ACHN (cell line): Measurements from ENCODE around the gene PLA2R1.
A peak's percentile ranks its signal among the peaks of the same experiment; 100 is the strongest.
"Not testable (repeated sequence)": the region's sequence is repeated elsewhere in the genome, so short reads cannot be mapped to it uniquely, and the experiment has no call there.

Experiments used
- DNase-seq: peaks from one replicate; pipeline ENCODE4 v3.0.0-alpha.2; 2015
- in situ Hi-C: cut with HindIII; loops from 2 replicates; pipeline ENCODE4 v1.10.0; 2017; ENCODE audit warnings: low sequenced_read_pairs, low pct_ligation_motif_present, low pct_unique_long_range_greater_than_20kb

Gene PLA2R1

GRCh38 chr2:160039166-160039903 is 23.1 kb downstream of the PLA2R1 start:
- no peak for DNase-seq
- in situ Hi-C loops, result no loop called here

GRCh38 chr2:160038662-160039061 is 23.8 kb downstream of the PLA2R1 start:
- DNase-seq, in situ Hi-C loops: not testable (repeated sequence)

- in situ Hi-C loops, result no loop called here
- no peak for DNase-seq
Measured at GRCh38 chr2:160036736-160037135, 25.7 kb downstream of the PLA2R1 start.

- no peak for DNase-seq
- in situ Hi-C loops, result no loop called here
Measured at GRCh38 chr2:160035125-160035524, 27.3 kb downstream of the PLA2R1 start.

GRCh38 chr2:160034396-160034795 is 28.0 kb downstream of the PLA2R1 start:
- in situ Hi-C loops, result no loop called here
- no peak for DNase-seq

- no peak for DNase-seq
- in situ Hi-C loops, result no loop called here
Measured at GRCh38 chr2:160033732-160034392, 28.6 kb downstream of the PLA2R1 start.

GRCh38 chr2:160029270-160029628 is 33.2 kb downstream of the PLA2R1 start:
- in situ Hi-C loops, result no loop called here
- no peak for DNase-seq

GRCh38 chr2:160028431-160029269 is 33.8 kb downstream of the PLA2R1 start:
- no peak for DNase-seq
- in situ Hi-C loops, result no loop called here

- DNase-seq, result peak; percentile 17
- in situ Hi-C loops, result no loop called here
Measured at GRCh38 chr2:160022162-160022561, 40.3 kb downstream of the PLA2R1 start.

GRCh38 chr2:160019374-160020090 is 42.9 kb downstream of the PLA2R1 start:
- DNase-seq, result no peak
- in situ Hi-C loops, result no loop called here

GRCh38 chr2:160015746-160016145 is 46.7 kb downstream of the PLA2R1 start:
- in situ Hi-C loops, result no loop called here
- no peak for DNase-seq

- in situ Hi-C loops, result no loop called here
- DNase-seq, result no peak
Measured at GRCh38 chr2:160014227-160014626, 48.2 kb downstream of the PLA2R1 start.

GRCh38 chr2:160010361-160011145 is 51.9 kb downstream of the PLA2R1 start:
- DNase-seq, result no peak
- in situ Hi-C loops, result no loop called here

GRCh38 chr2:160007111-160007510 is 55.3 kb downstream of the PLA2R1 start:
- in situ Hi-C loops, result no loop called here
- no peak for DNase-seq

GRCh38 chr2:160006475-160006874 is 55.9 kb downstream of the PLA2R1 start:
- no peak for DNase-seq
- in situ Hi-C loops, result no loop called here

GRCh38 chr2:160005908-160006307 is 56.5 kb downstream of the PLA2R1 start:
- no peak for DNase-seq
- in situ Hi-C loops, result no loop called here

- in situ Hi-C loops, result no loop called here
- DNase-seq, result no peak
Measured at GRCh38 chr2:160005476-160005875, 56.9 kb downstream of the PLA2R1 start.

GRCh38 chr2:159998961-159999360 is 63.5 kb downstream of the PLA2R1 start:
- in situ Hi-C loops, result no loop called here

More at GRCh38 chr2:159998961-159999360, 63.5 kb downstream of the PLA2R1 start:
- peak; percentile 8 for DNase-seq
